Astrocyte of the cerebellum (primary cell): ENCODE data around the gene AKAP11.

Experiments used
- DNase-seq: peaks from one replicate; pipeline ENCODE4 v3.0.0-alpha.2; 2011; ENCODE audit warnings: low read depth
- H3K4me3 ChIP-seq: 2 replicates; pipeline ENCODE4 v1.5.1; 2011; ENCODE audit warnings: mild to moderate bottlenecking, low read depth, low read length, moderate library complexity
- in situ Hi-C: cut with HindIII; loops from 2 replicates; pipeline ENCODE4 v1.10.0; 2017; ENCODE audit warnings: low sequenced_read_pairs
- TF ChIP-seq, protein P1 (sequence below): IDR thresholded peaks from 2 replicates; pipeline ENCODE4 v1.5.1; 2012; ENCODE audit warnings: low read length, low read depth, moderate library complexity, mild to moderate bottlenecking; ENCODE audit errors: missing control alignments

AKAP11 gene

DNA sequence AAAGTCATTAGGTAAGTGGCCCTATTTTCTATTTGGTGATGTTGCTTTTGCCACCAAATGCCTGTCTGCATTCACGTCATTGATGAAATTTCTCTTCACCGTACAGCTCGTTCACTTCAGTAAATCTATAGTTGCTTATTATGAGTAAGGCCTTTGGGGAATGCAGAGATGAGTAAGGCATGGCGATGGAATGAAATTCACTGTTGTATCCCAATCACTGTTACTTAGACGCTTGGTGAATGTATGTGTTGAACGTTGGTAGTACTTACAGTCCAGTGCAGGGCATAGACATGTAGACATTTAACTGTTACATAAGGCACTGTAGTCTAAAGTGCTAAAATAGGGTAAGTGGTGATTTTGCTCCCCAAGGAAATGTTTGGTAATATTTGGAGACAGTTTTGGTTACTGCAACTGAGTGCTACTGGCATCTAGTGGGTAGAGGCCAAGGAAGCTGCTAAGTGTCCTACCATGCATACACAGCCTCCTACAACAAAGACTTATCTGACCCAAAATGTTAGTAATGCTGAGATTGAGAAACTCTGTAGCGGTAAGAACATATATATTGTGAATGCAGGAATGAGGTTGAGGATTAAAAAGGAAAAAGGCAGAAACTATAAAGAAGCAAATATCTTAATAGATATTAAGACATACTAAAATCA, 5.8 kb downstream of the AKAP11 start:
- no peak for DNase-seq
- in situ Hi-C loops = no loop called here
- TF ChIP-seq, protein P1, sequence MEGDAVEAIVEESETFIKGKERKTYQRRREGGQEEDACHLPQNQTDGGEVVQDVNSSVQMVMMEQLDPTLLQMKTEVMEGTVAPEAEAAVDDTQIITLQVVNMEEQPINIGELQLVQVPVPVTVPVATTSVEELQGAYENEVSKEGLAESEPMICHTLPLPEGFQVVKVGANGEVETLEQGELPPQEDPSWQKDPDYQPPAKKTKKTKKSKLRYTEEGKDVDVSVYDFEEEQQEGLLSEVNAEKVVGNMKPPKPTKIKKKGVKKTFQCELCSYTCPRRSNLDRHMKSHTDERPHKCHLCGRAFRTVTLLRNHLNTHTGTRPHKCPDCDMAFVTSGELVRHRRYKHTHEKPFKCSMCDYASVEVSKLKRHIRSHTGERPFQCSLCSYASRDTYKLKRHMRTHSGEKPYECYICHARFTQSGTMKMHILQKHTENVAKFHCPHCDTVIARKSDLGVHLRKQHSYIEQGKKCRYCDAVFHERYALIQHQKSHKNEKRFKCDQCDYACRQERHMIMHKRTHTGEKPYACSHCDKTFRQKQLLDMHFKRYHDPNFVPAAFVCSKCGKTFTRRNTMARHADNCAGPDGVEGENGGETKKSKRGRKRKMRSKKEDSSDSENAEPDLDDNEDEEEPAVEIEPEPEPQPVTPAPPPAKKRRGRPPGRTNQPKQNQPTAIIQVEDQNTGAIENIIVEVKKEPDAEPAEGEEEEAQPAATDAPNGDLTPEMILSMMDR = no peak
- no peak overlapping the region for H3K4me3 ChIP-seq

DNA sequence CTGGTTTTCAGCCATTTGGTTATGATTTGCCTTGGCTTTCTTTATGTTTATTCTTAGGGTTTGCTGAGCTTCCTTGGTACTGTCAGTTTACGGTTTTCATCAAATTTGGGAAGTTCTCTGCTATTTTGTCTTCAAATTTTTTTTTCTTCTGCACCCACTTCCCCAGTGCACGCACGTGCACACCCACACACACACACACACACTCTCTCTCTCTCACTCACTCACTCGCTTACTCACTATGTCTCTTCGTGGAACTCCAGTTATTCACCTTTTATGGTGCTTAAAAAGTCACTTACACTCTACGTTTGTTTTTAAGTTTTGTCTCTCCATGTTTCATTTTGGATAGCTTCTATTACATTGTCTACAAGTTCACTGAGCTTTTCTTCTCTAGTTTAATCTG, 7.1 kb downstream of the AKAP11 start:
- in situ Hi-C loops = no loop called here
- no peak for DNase-seq
- no peak overlapping the region for H3K4me3 ChIP-seq
- TF ChIP-seq, protein P1 = no peak

GRCh38 chr13:42279986-42280385, 8.0 kb downstream of the AKAP11 start:
- in situ Hi-C loops = no loop called here
- TF ChIP-seq, protein P1 = no peak
- DNase-seq = no peak
- no peak overlapping the region for H3K4me3 ChIP-seq

DNA sequence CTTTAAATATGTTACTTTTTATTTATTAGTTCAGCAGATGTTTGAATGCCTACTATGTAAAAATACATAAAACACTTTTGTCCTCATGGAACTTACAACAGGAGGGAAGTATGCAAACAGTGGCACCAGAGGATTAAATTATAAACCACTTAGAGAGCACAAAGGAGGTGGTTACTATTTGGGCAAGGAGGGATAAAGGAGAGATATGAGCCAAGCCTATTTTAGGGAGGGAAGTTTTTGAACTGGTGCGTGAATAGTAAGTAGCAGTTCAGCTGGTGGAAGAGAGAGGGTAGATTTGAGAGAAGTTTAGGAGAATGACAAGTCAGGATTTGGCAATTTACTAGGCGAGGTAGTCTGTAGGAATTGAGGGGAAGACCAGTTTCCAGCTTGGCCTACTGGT, 8.6 kb downstream of the AKAP11 start:
- TF ChIP-seq, protein P1 = no peak
- no peak overlapping the region for H3K4me3 ChIP-seq
- DNase-seq = no peak
- in situ Hi-C loops = no loop called here

- TF ChIP-seq, protein P1 = no peak
- no peak for DNase-seq
- in situ Hi-C loops = no loop called here
- H3K4me3 ChIP-seq = no peak overlapping the region
These were observed 11.6 kb downstream of the AKAP11 start for GRCh38 chr13:42283574-42283973.

GRCh38 chr13:42284068-42284467, 12.1 kb downstream of the AKAP11 start:
- TF ChIP-seq, protein P1 = no peak
- DNase-seq = no peak
- in situ Hi-C loops = no loop called here
- H3K4me3 ChIP-seq = no peak overlapping the region
